ENCODE results near the gene LY6G6F. TPM values are rescaled to one million over a fixed set of nuclear protein-coding genes. Genes with fewer than 3 reads are reported as not detected.

Gene LY6G6F
- total RNA-seq (2022; extraction: Qiagen RNA extraction; ENCODE audit: low read depth) = not detected in 5 replicates

GRCh38 chr6:31706599-31706998 is at the start of gene LY6G6F:
TSS of gene LY6G6F (plus strand) at chr6:31706866. CDS start at chr6:31706907, 41 bp downstream.

GRCh38 chr6:31660381-31661261 is 46.0 kb upstream of the LY6G6F start, which contains the start of gene C6orf47:
TSS of gene C6orf47 (minus strand) at chr6:31660778. CDS start at chr6:31659947, 831 bp downstream.

GRCh38 chr6:31664790-31665500 is 41.7 kb upstream of the LY6G6F start, which contains the start of gene GPANK1:
TSS of gene GPANK1 (minus strand) at chr6:31664997. CDS start at chr6:31664478, 519 bp downstream.

GRCh38 chr6:31665501-31666336 is 40.9 kb upstream of the LY6G6F start, which contains the start of gene CSNK2B:
TSS of gene CSNK2B (plus strand) at chr6:31666080. CDS start at chr6:31666832, 752 bp downstream.

GRCh38 chr6:31669676-31670075 is 37.0 kb upstream of the LY6G6F start, which contains the start of gene LY6G5B:
TSS of gene LY6G5B (plus strand) at chr6:31669976. CDS start at chr6:31670951, 975 bp downstream.

GRCh38 chr6:31680226-31681134 is 26.2 kb upstream of the LY6G6F start, which contains the start of gene LY6G5C:
TSS of gene LY6G5C (minus strand) at chr6:31681067. CDS start at chr6:31680373, 694 bp downstream.

GRCh38 chr6:31702819-31703716 is 3.6 kb upstream of the LY6G6F start, which contains the start of gene ABHD16A:
TSS of gene ABHD16A (minus strand) at chr6:31703324. CDS start at chr6:31703281, 43 bp downstream.

GRCh38 chr6:31715022-31715958 is 8.6 kb downstream of the LY6G6F start, which contains the start of gene LY6G6D:
TSS of gene LY6G6D (plus strand) at chr6:31715348. CDS start at chr6:31715356, 8 bp downstream.

GRCh38 chr6:31721351-31722020 is 14.8 kb downstream of the LY6G6F start, which contains the start of gene LY6G6C:
TSS of gene LY6G6C (minus strand) at chr6:31721746. CDS start at chr6:31721679, 67 bp downstream.

GRCh38 chr6:31723245-31723979 is 16.7 kb downstream of the LY6G6F start, which contains the start of gene MPIG6B:
TSS of gene MPIG6B (plus strand) at chr6:31723373. CDS start at chr6:31723384, 11 bp downstream.

GRCh38 chr6:31728767-31729514 is 22.3 kb downstream of the LY6G6F start, which contains the start of gene DDAH2:
TSS of gene DDAH2 (minus strand) at chr6:31729299. CDS start at chr6:31729161, 138 bp downstream.

GRCh38 chr6:31736021-31736767 is 29.5 kb downstream of the LY6G6F start, which contains the start of gene CLIC1:
TSS of gene CLIC1 (minus strand) at chr6:31736530. CDS start at chr6:31736300, 230 bp downstream.

GRCh38 chr6:31739639-31740396 is 33.2 kb downstream of the LY6G6F start, which contains the start of gene MSH5:
TSS of gene MSH5 (plus strand) at chr6:31740005. CDS start at chr6:31740467, 462 bp downstream.

Measured in A549 treated with RU486 at 1 μM for 4 hours (cell line).